ENCODE measurements around the gene TMEM181.
"Not testable (repeated sequence)": the region's sequence is repeated elsewhere in the genome, so short reads cannot be mapped to it uniquely, and the experiment has no call there.

TMEM181 gene

DNA sequence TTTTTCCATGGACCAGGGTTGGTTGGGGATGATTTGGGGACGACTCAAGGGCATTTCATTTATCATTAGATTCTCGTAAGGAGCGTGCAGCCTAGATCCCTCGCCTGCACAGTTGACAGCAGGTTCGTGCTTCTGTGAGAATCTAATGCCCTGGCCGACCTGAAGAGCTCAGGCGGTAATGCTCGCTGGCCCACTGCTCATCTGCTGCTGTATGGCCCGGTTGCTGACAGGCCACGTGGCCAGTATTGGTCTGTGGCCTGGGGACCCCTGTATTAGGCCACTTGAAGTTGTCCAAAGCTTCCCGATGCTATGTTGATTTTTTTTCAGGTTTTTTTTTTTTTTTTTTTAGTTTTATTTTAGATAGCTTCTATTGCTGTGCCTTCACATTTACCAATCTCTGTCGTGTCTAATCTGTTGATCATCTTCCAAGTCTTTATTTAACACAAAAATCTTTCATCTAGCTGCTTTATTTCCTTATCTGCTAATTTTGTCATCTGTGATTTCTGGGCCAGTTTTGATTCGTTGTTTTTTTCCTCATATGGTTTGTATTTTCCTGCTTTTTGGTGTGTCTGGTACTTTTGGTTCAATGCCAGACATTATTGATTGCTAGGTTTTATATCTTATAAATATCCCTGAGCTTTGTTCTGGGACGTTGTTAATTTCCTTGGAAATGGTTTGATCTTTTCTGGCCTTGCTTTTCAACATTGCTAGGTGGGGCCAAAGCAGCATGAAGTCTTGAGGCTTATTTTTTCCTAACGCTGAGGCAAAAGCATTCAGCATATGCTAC is 43.6 kb downstream of the TMEM181 start:
- no peak for DNase-seq

DNA sequence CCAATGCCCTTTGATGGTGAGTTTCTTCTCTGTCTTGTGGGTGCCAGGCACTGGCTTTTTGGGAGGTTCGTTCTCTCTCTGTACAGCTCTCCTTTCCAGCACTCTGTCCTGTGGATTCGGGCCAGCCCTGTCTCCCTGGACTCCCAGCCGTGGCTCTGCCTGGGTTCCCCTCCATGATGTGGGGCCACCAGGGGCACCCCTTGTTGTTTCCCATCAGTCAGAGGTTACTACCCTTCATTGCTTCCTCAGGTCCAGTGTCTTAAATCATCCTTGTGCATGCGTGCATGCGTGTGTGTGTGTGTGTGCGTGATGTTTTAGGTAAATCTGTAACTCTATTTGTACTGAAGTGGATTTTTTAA is 44.1 kb downstream of the TMEM181 start:
- DNase-seq, result no peak

DNA sequence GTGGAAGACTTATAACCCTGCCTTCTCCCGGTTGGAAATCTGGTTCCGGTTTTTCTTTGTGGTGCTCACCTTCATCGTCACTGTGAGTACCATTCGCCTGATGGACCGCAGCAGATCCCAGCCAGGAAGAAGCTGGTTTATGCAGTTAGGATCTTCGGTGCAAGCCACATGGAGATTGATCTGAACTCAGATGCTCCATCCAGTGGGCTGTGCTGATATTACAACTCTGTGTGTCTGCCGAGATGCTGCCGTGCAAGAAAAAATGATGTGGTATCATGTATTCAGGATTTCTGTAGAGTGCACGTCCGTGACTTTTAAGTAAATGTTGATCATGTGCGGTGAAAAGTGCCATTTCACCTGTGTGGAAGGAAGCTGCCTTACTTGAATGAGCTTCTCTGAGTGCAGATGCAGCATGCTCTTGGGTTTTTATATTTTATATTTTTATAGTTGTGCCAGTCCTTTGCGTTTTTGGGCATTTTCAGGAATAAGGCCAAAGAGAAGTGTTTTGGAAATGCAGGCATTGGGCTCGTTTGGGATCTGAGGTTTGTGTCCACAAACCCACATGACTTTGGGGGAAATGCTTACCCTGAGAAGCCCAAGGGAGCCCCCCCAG is 45.5 kb downstream of the TMEM181 start:
- DNase-seq, result peak; percentile 75

DNA sequence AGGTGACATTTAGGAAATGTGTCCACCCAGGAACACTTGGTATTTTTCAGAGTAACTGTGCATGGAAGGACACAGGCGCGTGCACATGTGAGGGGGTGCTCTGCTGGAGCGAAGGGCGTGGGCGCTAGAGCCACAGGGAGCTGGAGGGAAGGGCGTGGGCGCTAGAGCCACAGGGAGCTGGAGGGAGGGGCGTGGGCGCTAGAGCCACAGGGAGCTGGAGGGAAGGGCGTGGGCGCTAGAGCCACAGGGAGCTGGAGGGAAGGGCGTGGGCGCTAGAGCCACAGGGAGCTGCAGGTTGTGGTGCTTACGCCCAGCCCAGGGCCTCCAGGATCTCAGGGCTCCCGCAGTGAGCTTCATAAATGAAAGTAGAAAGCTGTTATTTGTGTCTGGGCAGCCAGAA is 46.1 kb downstream of the TMEM181 start:
- DNase-seq, result not testable (repeated sequence)

DNA sequence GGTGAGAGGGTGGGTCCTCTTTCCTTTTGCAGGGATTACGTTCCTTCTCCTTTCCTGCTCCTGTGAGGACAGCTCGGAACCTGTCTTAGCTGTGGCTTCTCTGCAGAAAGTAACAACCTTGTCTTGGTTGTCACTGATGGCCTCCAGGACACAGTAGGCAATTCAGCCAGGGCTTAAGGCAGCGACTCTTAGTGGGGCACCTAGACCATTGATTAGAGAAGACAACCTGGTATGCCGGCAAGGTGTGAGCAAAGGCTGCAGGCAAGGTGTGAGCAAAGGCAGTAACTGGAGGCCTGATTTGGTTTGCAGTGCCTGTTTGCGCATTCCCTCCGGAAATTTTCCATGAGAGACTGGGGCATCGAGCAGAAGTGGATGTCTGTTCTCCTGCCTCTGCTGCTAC is 47.0 kb downstream of the TMEM181 start:
- no peak for DNase-seq

DNA sequence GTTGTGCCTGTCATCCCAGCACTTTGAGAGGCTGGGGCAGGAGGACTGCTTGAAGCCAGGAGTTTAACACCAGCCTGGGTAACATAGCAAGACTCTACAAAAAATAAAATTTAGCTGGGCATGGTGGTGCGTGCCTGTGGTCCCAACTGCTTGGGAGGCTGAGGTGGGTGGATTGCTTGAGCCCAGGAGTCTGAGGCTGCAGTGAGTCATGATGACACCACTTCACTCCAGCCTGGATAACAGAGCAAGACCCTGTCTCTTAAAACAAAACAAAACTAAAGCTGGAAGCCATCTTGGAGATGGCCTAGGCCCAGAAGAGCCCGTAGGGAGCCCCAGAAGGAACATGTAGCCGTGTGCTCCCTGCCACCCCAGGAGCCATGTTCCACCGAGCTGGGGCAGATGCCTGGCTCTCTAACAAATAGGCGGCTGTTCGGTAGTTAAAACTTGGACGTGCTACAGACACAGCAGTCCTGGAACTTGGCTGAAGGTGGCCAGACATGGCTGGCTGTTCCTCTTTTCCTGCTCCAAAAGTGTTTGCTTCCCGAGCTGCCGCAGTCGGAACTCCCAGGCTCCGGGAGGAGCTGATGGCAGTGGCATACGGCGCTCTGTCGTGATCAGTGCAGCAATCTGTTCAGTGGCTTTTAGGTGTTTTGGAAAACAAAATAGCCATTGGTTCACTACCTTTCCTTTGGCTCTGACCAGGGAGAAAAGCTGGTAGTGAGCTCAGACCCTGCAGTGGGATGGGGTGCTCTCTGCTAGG is 47.7 kb downstream of the TMEM181 start:
- DNase-seq, result no peak

DNA sequence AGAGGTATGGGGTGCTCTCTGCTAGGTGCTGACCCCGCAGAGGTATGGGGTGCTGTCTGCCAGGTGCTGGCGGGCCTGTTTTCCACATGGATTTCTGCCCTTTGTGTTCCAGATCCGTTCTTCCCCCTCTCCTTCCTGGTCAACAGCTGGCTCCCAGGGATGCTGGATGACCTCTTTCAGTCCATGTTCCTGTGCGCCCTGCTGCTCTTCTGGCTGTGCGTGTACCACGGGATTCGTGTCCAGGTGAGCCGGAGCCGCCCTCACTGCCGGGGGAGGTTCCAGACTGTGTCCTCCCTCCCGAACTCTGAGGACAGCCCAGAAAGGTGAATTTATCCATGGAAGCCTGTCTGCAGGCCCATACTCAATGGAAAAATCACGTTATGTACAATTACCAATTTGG is 48.3 kb downstream of the TMEM181 start:
- no peak for DNase-seq

DNA sequence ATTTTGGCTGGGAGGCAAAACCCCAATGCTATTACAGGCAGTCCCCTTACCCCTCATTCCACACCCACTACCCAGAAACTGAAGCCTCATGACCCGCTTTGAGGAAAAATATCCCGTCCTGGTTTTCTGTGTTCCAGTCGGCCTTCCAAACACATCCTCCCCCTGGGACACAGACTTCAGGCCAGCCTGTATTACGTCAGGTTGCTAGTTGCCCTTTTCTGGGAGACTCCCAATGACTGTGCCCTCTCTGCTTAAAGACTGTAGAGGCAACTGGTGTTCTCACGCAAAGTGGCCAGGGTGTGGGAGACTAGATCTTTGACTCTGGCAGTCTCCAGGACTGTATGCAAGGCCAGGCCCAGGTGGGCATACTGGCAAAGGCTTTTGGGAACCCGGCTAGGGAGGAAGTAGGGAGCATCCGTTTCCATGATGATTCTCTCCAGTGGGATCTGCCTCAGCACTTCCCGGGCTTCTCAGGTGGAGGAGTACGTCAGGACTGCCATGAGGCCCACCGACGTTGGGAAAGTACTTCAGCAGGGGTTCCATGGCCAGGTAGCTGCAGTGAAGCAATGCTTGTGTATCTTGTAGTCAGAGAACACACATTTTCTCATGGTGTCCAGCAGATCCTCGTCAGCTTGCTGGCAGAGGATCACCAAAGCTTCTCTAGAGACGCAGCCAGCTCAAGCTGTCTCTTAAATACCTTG is 49.7 kb downstream of the TMEM181 start:
- DNase-seq, result no peak

DNA sequence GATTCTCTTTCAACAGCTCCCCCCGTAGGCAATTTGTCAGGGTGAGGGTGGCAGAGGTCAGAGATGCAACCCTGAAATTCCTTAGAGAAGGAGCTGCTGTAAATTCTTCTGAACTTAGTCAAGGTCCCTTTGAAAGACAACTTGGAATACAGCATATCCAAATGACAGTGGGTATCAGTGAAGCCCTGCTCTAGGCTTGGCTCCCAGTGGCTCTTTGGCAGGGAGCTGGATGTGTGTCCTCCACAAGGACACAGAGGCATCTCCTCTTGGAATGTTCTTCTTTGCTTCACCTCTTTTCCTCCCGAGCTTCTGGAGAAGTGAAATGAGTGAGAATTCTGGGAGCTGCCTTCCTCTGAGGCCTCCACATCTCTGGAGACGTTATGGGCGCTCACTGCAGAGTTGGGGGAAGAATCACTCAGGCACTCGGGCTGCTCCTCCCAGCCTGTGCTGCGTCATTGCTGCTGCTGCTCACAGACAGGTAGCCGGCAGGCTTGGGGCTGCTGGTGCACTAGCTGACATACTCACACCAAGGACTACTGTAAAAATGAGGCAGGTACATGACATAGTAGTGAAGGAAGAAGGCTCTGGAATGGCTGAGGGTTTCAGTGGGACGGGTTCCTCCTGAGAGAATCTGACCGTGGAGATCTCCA is 50.6 kb downstream of the TMEM181 start:
- DNase-seq, result no peak

DNA sequence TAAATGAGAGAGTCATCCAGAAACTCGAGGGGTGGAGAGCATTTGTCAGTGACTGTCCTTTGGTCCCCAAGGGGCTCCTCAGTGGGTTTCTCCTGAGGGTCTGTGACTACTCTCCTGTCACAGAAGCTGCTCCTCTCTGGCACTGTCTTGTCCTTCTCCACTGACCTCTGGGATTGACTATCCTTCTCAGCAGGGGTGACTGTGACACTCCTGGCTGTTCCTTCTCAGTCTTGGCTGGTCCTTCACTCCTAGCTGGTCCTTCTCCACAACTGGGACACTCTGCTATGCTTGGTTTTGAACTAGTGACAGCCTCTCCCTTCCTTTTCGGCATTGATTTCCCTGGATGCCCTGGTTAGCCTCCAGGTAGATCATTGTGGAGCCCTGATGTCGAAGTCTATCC is 51.1 kb downstream of the TMEM181 start:
- DNase-seq, result no peak

DNA sequence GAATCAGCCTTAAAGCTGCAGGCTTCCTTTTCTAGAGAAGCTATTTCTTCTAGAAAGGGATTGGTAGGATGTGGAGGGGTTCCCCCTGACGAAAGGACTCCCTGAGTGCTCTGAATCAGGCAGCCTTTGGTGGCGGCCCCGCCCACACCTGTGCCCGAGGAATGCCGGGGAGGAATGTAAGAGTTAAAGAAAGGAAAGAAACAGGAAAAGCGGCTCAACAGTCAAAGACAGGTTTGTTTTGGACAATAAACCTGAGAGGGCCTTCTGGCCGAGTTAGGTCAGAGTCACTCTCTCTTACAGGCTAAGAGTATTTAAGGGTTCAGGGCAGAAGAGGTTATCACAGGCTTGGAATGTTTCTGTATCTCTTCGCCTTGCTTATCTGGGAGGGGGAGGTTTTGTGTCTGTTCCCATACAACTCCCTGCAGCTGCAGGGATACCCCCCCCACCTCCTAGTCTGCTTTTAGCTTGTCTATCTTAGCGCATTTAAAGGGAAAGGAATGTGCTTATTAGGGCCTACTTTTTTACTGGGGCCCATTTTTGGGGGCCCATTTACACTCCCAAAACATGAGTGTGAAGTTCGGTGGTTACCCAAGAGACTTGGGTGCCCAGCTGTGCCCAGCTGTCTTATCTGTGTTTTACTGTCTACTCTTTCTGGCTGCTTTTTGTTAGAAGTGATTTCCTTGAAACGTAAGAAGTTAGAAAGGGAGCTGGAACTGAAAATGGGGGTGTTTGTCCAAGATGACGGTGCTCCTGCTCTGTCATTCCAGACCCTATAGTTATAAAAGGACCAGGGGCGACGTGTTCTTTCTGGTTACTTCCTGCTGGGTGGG is 51.9 kb downstream of the TMEM181 start:
- no peak for DNase-seq

DNA sequence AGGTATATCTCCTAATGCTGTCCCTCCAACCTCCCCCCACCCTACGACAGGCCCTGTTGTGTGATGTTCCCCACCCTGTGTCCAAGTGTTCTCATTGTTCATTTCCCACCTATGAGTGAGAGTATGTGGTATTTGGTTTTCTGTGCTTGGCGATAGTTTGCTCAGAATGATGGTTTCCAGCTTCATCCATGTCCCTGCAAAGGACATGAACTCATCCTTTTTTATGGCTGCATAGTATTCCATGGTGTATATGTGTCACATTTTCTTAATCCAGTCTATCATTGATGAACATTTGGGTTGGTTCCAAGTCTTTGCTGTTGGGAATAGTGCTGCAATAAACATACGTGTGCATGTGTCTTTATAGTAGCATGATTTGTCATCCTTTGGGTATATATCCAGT is 54.7 kb downstream of the TMEM181 start:
- not testable (repeated sequence) for DNase-seq

DNA sequence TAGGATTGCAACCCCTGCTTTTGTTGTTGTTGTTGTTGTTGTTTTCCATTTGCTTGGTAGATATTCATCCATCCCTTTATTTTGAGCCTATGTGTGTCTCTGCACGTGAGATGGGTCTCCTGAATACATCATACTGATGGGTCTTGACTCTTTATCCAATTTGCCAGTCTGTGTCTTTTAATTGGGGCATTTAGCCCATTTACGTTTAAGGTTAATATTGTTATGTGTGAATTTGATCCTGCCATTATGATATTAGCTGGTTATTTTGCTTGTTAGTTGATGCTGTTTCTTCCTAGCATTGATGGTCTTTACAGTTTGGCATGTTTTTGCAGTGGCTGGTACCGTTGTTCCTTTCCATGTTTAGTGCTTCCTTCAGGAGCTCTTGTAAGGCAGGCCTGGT is 58.4 kb downstream of the TMEM181 start:
- DNase-seq, result not testable (repeated sequence)

DNA sequence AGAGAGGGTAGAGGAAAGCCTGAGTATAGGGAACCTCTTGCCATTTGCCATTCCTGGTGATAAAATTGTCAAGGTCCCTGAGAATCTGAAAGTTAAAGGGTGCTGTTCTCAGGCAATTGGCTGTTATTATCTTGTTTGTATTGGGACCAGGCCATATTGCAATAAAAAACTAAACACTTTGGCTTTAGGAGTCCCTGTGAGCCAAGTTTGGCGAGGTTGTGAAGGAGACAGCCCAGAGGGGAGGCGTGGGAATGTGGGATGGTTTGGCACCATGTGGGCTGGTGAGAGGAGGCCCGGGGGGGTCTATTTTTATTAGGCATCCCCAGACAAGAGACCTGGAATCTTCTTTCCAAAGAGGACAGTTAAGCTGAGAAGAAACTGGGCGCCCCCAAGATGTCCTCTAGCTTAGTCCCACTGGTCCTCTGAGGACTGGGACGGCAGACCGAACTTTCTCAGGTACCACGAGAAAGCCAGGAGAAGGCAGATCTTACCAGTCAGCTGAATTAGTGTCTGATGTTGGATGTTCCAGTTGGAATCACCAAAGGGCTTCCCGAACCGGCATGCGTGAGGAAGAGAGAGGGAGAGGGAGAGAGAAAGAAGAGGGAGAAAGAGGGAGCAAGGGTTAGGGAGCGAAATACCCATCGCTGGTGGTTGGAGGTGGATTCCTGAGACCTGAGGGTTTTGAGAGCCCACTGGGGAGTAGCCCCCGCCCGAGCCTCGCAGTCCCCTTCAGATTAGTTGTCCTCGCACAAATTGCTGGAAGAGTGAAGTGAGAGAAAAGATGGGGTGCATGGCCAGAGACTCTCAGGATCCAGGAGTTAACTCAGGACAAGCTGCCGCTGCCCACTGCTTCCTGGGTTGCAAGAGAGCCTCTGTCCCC is 60.3 kb downstream of the TMEM181 start:
- no peak for DNase-seq

DNA sequence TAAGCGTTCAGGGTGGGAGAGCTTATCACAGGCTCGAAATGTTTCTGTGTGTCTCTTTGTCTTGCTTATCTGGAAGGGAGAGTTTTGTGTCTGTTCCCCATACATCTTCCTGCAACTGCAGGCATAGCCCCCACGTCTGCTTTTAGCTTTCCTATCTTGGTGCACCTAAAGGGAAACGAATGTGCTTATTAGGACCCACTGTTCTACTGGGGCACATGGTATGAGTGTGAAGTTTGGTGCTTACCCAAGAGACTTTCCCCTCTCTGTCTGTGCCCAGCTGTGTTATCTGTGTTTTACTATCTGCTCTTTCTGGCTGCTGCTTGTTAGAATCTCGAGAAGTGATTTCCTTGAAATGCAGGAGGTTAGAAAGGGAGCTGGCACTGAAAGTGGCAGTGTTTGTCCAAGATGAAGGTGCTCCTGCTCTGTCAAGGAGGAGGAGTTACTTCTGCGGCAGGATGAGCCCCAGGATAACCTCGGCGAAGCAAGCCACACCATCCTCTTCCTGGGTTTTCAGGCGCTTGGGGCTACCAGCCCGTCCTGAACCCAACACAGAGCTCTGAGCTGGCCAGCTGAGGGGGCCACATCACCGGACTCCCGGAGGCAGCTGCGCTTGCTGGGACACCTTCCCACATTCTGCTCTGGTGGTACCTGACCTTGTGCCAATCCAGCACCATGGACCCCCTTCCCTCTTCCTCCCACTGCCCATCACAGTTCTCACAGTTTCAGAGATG is 61.2 kb downstream of the TMEM181 start:
- no peak for DNase-seq

DNA sequence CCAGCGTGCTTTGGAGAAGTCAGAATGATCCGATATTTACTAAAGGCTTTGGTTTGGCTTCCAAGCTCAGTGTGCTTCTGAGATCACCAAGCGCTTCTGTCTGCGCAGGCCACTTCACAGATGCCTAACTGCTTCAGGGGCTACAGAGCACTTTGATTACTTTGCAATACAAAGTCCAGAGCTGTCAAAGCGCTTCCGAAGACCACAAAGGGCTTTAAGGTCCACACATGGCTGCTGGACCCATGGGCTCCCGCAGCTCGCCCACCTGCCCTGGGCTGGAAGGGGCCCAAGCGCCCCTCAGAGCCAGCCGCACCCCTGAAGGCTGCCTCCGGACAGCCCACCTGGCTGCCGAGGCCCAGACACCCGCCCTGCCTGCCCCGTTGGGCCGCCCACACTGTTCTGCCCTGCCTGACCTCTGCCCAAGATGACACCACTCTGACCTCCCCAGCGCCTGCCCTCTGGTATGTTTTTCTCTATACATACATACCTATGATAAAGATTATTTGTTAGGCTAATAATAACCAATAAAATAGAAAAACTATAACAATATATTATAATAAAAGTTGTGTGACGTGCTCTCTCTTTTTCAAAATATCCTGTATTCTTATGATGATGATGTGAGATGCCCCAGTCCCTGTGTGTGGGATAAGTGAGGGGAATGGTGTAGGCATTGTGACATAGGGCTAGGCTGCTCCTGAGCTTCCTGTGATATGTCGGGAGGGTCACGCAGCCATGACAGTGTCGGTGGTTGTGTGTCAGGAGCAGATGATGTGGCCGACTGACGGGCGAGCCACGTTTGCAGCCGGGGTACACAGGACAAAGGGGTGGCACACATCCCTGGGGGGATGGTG is 62.0 kb downstream of the TMEM181 start:
- DNase-seq, result no peak

DNA sequence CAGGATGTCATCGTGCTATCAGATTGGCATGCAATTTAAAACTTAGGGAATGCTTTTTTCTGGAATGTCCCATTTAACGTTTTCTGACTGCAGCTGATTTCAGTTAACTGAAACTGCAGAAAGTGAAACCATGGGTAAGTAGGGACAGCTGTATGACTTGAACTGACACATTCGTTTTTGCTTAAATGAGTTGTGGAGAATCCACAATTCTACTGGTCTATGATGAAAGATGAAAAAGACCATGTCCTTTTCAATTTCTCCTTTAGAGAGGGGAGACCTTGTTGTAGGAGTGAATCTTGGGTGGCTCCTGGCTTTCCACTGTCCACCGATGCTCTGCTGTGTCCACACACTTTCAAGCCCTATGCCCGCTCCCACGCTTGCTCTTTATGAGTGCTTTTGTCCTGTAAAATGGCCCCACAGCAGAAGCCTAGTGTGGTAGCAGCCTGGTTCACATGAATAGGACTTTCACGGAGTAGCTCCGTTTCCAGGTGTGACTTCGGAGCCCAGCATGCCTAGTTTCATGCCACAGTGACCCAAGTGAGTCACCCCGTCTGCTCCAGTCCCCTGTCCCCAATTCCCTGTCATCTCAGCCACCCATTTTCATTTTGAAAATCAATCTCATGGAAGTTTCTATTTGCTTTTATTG is 62.8 kb downstream of the TMEM181 start:
- DNase-seq, result no peak

All from hematopoietic multipotent progenitor cell treated with erythropoietin and hydrocortisone succinate and interleukin-3 and kit ligand, for 8 days (in vitro differentiated cells).